DOHH2 (cell line): Measurements from ENCODE around the gene CELF3.
"Not testable (repeated sequence)": the region's sequence is repeated elsewhere in the genome, so short reads cannot be mapped to it uniquely, and the experiment has no call there.

Experiments
- H3F3A ChIP-seq: fragments of 200-600 bp; sonication (generic), shearing (Covaris generic); 2 replicates; pipeline ENCODE4 v1.6.0; 2016; ENCODE audit warnings: antibody characterized with exemption, mild to moderate bottlenecking; ENCODE audit not compliant: control insufficient read depth, insufficient read depth
- H3K27ac ChIP-seq: fragments of 200-600 bp; sonication (generic); 2 replicates; pipeline ENCODE4 v1.5.1; 2014; ENCODE audit warnings: low read depth, mild to moderate bottlenecking, low read length, moderate library complexity
- H3K27me3 ChIP-seq: fragments of 200-600 bp; sonication (generic); 2 replicates; pipeline ENCODE4 v1.6.1; 2014; ENCODE audit warnings: mild to moderate bottlenecking, low read length, mixed read lengths; ENCODE audit not compliant: control insufficient read depth
- H3K36me3 ChIP-seq: fragments of 200-600 bp; sonication (generic); 2 replicates; pipeline ENCODE4 v1.6.1; 2014; ENCODE audit warnings: mild to moderate bottlenecking, low read length, moderate library complexity, mixed read lengths; ENCODE audit not compliant: control insufficient read depth
- H3K4me1 ChIP-seq: fragments of 200-600 bp; sonication (generic); 2 replicates; pipeline ENCODE4 v1.6.1; 2014; ENCODE audit warnings: mild to moderate bottlenecking, low read length, mixed read lengths; ENCODE audit not compliant: control insufficient read depth
- H3K4me2 ChIP-seq: fragments of 200-600 bp; sonication (generic); 2 replicates; pipeline ENCODE4 v1.6.0; 2014; ENCODE audit warnings: mild to moderate bottlenecking, low read length, moderate library complexity
- H3K4me3 ChIP-seq: fragments of 200-600 bp; sonication (generic); 2 replicates; pipeline ENCODE4 v1.5.1; 2014; ENCODE audit warnings: mild to moderate bottlenecking, low read length, mixed read lengths
- H3K79me2 ChIP-seq: fragments of 200-600 bp; sonication (generic); 2 replicates; pipeline ENCODE4 v1.6.1; 2014; ENCODE audit warnings: mild to moderate bottlenecking, low read length, mixed read lengths; ENCODE audit not compliant: control insufficient read depth
- H3K9me2 ChIP-seq: fragments of 200-600 bp; sonication (generic); replicated peaks from 2 replicates; pipeline ENCODE4 v1.6.1; 2014; ENCODE audit warnings: mild to moderate bottlenecking, low read length, mixed read lengths; ENCODE audit not compliant: control insufficient read depth
- H3K9me3 ChIP-seq: fragments of 200-600 bp; sonication (generic); 2 replicates; pipeline ENCODE4 v1.6.1; 2014; ENCODE audit warnings: antibody characterized with exemption, low read length, mixed read lengths; ENCODE audit not compliant: control insufficient read depth, insufficient read depth
- H4K20me1 ChIP-seq: fragments of 200-600 bp; sonication (generic); 2 replicates; pipeline ENCODE4 v1.6.0; 2014; ENCODE audit warnings: low read depth, mild to moderate bottlenecking, antibody characterized with exemption, low read length, moderate library complexity; ENCODE audit not compliant: control insufficient read depth, insufficient read depth
- CTCF ChIP-seq: fragments of 200-600 bp; sonication (generic); IDR thresholded peaks from one replicate; pipeline ENCODE4 v1.5.1; 2014; ENCODE audit warnings: antibody characterized with exemption, mild to moderate bottlenecking, low read depth, low read length; ENCODE audit not compliant: poor library complexity, severe bottlenecking
- EZH2phosphoT487 ChIP-seq: fragments of 200-600 bp; sonication (generic); IDR thresholded peaks from 2 replicates; pipeline ENCODE4 v1.6.1; 2017; ENCODE audit warnings: borderline replicate concordance, mild to moderate bottlenecking, antibody characterized with exemption, low read length, moderate library complexity, mixed read lengths

The CELF3 gene

DNA sequence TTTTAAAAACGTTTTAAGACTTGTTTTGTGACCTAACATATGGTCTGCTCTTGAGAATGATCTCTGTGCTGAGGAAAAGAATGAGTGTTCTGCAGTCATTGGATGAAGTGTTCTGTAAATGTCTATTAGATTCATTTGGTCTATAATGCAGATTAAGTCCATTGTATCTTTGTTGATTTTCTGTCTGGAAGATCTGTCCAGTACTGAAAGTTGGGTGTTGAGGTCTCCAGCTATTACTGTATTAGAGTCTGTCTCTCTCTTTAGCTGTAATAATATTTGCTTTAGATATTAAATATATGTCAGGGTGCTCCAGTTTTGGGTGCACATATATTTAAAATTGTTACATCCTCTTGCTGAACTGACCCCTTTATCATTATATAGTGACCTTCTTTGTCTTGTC is 43.2 kb downstream of the CELF3 start:
- Histone ChIP-seq H3K4me2 (no peak overlapping the region), H3K4me1 (no peaks in the 10 kb centered on the region), H3K4me3 (no peak overlapping the region), H3K36me3 (peaks cover 17% of the 10 kb centered on the region), H4K20me1 (no peaks in the 10 kb centered on the region), H3K9me2 (no peaks in the 10 kb centered on the region), H3K9me3 (no peaks in the 10 kb centered on the region), H3K27me3 (no peaks in the 10 kb centered on the region), H3F3A (no peaks in the 10 kb centered on the region), H3K79me2 (no peaks in the 10 kb centered on the region), H3K27ac (no peak overlapping the region)
- TF ChIP-seq EZH2phosphoT487 (no peak), CTCF (no peak)

- not testable (repeated sequence) for H3K9me2 ChIP-seq, H3K27me3 ChIP-seq, H4K20me1 ChIP-seq, H3K9me3 ChIP-seq, H3F3A ChIP-seq, H3K4me3 ChIP-seq, H3K27ac ChIP-seq, H3K79me2 ChIP-seq, H3K4me1 ChIP-seq, H3K4me2 ChIP-seq
- H3K36me3 ChIP-seq, result peaks cover 18% of the 10 kb centered on the region
These were observed 46.4 kb downstream of the CELF3 start for GRCh38 chr1:151670036-151670675.

GRCh38 chr1:151668090-151668489 is 48.5 kb downstream of the CELF3 start:
- Histone ChIP-seq H3K9me3 (no peaks in the 10 kb centered on the region), H3K4me1 (no peaks in the 10 kb centered on the region), H3F3A (no peaks in the 10 kb centered on the region), H3K27me3 (no peaks in the 10 kb centered on the region), H3K27ac (no peak overlapping the region), H3K79me2 (no peaks in the 10 kb centered on the region), H3K4me2 (no peak overlapping the region), H3K9me2 (no peaks in the 10 kb centered on the region), H3K36me3 (peaks cover 26% of the 10 kb centered on the region), H3K4me3 (no peak overlapping the region), H4K20me1 (no peaks in the 10 kb centered on the region)
- no peak for TF ChIP-seq CTCF
- no peak for TF ChIP-seq EZH2phosphoT487

DNA sequence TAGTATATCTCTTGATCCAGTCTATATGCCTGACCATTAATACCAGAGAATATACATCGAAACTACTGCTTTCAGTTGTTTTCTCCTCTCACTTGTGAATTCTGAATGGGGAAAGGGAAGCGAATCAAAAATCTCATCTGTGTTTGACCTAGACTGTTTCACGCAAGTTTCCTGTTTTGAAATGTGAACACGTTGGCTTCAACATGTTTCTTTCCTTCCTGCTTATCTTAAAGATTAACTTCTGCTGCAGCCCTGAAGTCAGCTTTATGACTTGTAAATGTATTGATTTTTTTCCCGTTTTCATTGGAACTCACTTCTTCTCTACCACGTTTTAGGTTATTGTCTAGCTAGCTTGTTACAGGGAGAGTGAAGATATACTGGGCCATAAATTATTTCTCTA is 54.9 kb downstream of the CELF3 start:
- TF ChIP-seq EZH2phosphoT487, result no peak
- TF ChIP-seq CTCF, result no peak
- no peak overlapping the region for H3K27ac ChIP-seq
- no peaks in the 10 kb centered on the region for H3F3A ChIP-seq
- no peaks in the 10 kb centered on the region for H3K9me2 ChIP-seq
- no peak overlapping the region for H3K4me3 ChIP-seq
- no peak overlapping the region for H3K4me2 ChIP-seq
- no peaks in the 10 kb centered on the region for H3K27me3 ChIP-seq
- H3K9me3 ChIP-seq, result no peaks in the 10 kb centered on the region
- no peaks in the 10 kb centered on the region for H3K4me1 ChIP-seq
- no peaks in the 10 kb centered on the region for H4K20me1 ChIP-seq
- peaks cover 24% of the 10 kb centered on the region for H3K36me3 ChIP-seq
- H3K79me2 ChIP-seq, result no peaks in the 10 kb centered on the region
